Right forelimb (tissue), 1 donor: Measurements from ENCODE around the gene ACO1.

Source experiments
- DNase-seq: peaks from one replicate; pipeline ENCODE4 v3.0.0-alpha.2; 2018

The ACO1 gene

GRCh38 chr9:32384002-32384363, 460 bp upstream of the ACO1 start:
- DNase-seq, result no peak

GRCh38 chr9:32385152-32385884, 875 bp downstream of the ACO1 start:
- DNase-seq, result no peak

- no peak for DNase-seq
These were observed 1.4 kb downstream of the ACO1 start for GRCh38 chr9:32385885-32386283.

- DNase-seq, result no peak
These were observed 2.8 kb downstream of the ACO1 start for GRCh38 chr9:32387256-32387655.

- DNase-seq, result no peak
These were observed 4.9 kb downstream of the ACO1 start for GRCh38 chr9:32389365-32389764.

GRCh38 chr9:32393911-32394310, 9.5 kb downstream of the ACO1 start:
- no peak for DNase-seq

- DNase-seq, result no peak
These were observed 10.1 kb downstream of the ACO1 start for GRCh38 chr9:32394381-32395049.

- no peak for DNase-seq
These were observed 11.2 kb downstream of the ACO1 start for GRCh38 chr9:32395510-32396216.

GRCh38 chr9:32398207-32398606, 13.8 kb downstream of the ACO1 start:
- DNase-seq, result no peak

- DNase-seq, result no peak
These were observed 14.8 kb downstream of the ACO1 start for GRCh38 chr9:32399110-32399815.

- no peak for DNase-seq
These were observed 17.0 kb downstream of the ACO1 start for GRCh38 chr9:32401488-32401887.

GRCh38 chr9:32403567-32404260, 19.3 kb downstream of the ACO1 start:
- no peak for DNase-seq

- DNase-seq, result no peak
These were observed 20.0 kb downstream of the ACO1 start for GRCh38 chr9:32404402-32404801.

GRCh38 chr9:32404856-32405255, 20.4 kb downstream of the ACO1 start:
- DNase-seq, result no peak

GRCh38 chr9:32405506-32405905, 21.1 kb downstream of the ACO1 start:
- DNase-seq, result no peak

- DNase-seq, result no peak
These were observed 21.6 kb downstream of the ACO1 start for GRCh38 chr9:32406046-32406445.

GRCh38 chr9:32411753-32412152, 27.3 kb downstream of the ACO1 start:
- DNase-seq, result no peak

GRCh38 chr9:32412440-32412839, 28.0 kb downstream of the ACO1 start:
- DNase-seq, result no peak

- DNase-seq, result no peak
These were observed 29.0 kb downstream of the ACO1 start for GRCh38 chr9:32413424-32413823.

- DNase-seq, result no peak
These were observed 30.4 kb downstream of the ACO1 start for GRCh38 chr9:32414856-32415255.

- no peak for DNase-seq
These were observed 35.5 kb downstream of the ACO1 start for GRCh38 chr9:32419921-32420320.

- DNase-seq, result no peak
These were observed 37.9 kb downstream of the ACO1 start for GRCh38 chr9:32422237-32422806.
